HG03103 (cell line): Measurements from ENCODE around the gene RNASEH1.

ENCODE experiments used
- ATAC-seq: cut with Tn5 transposase; IDR thresholded peaks from one replicate; pipeline ENCODE4 v1.9.1; 2021; ENCODE audit warnings: low read depth; ENCODE audit not compliant: unreplicated experiment

RNASEH1 gene

DNA sequence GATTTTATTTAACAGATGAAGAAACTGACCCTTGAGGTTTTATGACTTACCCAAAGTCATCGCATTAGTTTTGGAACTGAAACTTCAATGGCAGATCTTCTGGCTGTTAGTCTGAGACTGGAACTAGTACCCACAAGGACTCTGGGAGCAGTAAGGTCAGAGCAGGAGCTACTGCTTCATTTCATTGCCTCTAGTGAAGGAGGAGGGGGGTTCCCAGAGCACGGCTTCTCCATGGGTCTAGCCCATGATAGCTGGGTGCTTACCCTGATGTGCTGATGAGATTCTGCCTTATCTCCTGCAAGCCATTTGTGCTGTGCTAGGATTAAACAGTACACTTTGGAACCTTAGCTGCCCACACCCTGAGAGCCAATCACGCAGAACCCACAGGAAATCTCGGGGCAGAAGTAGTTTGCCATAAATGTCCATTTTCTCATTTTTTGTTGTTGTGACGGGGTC, 5.4 kb upstream of the RNASEH1 start:
- ATAC-seq, result peak; percentile 35

GRCh38 chr2:3557639-3558204, 411 bp downstream of the RNASEH1 start:
- ATAC-seq, result peak; percentile 9

DNA sequence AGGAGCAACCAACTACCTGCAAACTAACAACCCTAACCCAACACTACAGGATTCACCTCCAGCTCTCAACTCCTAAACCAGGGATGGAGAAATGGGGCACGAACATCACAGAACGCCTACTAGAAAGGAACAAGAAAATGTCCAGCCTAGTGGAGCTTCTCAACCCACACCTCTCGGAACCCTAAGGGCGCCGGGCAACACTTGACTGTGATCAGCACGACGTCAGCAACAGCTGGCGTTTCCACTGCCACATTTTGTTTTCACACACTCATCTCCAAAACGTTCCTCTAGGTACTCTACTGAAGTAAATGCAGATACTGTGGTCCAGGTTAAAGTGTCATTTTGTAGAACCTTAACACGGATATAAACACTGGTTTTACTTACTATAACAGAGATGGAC, 4.2 kb downstream of the RNASEH1 start:
- no peak for ATAC-seq

- ATAC-seq, result no peak
Measured at GRCh38 chr2:3547915-3548314, 10.2 kb downstream of the RNASEH1 start.

GRCh38 chr2:3545788-3546478, 12.2 kb downstream of the RNASEH1 start:
- ATAC-seq, result no peak

DNA sequence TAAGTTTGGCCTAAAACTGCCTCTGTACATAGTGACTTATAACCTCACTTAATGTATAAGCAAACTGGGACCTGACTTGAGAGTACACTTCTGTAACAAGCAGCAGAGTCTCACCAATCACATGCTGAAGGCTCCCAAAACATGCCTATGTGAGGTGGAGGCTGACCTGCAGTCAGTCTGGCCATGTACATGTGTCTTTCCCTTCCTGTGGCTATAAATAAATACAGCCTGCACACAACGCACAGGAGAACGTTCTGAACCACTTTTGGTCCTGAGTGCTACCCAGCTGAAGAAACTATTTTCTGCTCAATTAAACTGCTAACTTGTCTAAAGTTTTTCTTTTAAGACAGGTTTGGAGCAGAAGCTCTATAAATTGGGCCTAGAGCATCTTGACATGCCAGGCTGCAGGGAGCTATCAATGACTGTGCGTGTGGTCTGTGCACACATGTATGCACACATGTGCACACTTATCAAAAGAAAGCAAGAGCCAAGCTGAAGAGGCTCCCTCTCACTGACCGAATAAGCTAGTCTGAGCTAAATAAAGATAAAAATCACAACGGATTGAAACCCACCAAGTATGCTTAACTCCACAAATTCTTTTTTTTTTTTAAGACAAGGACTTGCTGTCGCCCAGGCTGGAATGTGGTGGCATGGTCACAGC, 15.0 kb downstream of the RNASEH1 start:
- ATAC-seq, result no peak

DNA sequence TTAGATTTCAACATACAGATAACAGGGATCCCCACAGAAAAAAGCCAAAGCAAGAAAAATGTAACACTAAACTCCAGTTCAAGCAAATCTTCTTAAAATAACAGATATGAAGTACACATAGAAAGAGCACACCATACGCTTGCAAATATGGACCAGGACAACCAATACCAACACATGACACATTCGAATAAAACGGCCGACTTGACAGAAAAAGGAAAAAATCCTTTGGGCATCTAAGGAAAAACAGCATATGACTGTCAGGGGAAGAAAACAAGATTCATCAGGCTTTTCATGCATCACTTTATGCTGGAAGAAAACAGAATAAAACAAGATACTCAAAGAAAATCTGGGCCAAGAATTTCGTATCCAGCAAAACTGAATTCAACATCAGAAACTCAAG, 16.0 kb downstream of the RNASEH1 start:
- no peak for ATAC-seq

DNA sequence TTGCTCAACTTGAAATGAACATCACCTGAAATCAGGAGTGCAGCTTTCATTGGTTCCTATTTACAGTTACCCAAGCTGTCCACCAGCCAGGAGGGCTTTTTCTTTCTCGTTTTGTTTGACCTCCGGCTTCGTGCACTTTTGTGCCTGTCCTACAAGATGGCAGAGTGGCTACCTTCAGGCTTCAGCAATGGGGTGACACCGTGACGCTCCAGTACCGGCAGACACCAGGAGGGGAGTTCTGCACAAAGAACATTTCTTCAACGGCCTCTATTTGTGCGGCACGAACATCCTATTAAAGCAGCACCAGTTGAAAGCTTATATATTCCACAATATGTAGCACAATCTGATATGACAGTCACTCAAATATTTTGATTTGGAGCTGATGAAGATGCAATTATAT, 18.3 kb downstream of the RNASEH1 start:
- ATAC-seq, result no peak

GRCh38 chr2:3536682-3537632, 21.2 kb downstream of the RNASEH1 start:
- peak; percentile 64 for ATAC-seq

GRCh38 chr2:3535794-3536681, 22.1 kb downstream of the RNASEH1 start:
- ATAC-seq, result peak; percentile 4

- ATAC-seq, result no peak
Measured at GRCh38 chr2:3535467-3535793, 22.7 kb downstream of the RNASEH1 start.

- no peak for ATAC-seq
Measured at GRCh38 chr2:3534251-3534814, 23.8 kb downstream of the RNASEH1 start.

DNA sequence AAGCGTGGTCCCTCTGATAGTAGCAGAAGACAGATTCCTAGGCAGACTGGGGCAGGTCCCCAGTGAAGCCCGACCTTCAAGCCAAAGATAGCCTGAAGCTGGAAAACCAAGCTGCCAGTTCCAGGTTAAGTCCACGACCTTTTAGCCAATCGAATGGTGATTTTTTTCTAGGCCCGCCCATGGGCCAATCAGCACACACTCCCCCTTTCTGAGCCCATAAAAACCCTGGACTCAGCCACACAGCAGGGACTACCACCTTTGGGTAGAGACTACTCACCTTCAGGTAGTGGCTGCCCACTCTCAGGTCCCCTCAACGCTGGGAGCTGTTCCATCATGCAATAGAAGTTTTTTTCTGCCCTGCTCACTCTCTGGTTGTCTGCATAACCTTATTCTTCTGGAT, 24.3 kb downstream of the RNASEH1 start:
- ATAC-seq, result no peak

- ATAC-seq, result no peak
Measured at GRCh38 chr2:3532941-3533340, 25.2 kb downstream of the RNASEH1 start.

DNA sequence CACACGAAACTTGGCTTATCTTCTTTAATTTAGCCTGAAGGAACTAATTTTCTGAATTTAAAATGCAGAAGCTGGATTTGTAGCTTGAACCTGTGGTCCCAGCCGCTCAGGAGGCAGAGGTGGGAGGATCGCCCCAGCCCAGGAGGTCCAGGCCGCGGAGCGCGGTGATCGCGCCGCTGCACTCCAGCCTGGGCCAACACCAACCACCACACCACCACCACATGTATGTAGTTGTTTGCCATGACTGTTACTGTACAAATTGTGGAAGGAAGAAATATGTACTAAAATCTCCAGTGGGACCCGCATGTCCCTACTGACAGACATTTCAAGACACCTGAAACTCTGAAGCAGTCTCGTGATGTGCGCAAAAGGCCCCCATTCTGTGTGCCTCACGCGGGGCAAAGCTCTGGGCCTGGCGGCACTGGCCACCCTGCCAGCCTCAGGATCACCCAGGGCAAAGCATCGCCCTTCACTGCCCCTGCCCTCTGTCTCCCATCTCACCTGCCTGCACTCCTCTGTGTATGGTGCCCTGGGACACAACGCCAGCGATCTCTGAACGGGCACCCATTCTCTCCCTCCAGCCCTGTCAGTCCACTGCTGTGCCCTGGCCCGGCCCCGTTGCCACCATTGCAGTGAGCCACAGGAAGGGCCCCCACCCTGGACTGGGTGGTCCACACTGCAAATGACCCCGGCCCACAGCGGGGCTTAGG, 28.7 kb downstream of the RNASEH1 start:
- no peak for ATAC-seq

DNA sequence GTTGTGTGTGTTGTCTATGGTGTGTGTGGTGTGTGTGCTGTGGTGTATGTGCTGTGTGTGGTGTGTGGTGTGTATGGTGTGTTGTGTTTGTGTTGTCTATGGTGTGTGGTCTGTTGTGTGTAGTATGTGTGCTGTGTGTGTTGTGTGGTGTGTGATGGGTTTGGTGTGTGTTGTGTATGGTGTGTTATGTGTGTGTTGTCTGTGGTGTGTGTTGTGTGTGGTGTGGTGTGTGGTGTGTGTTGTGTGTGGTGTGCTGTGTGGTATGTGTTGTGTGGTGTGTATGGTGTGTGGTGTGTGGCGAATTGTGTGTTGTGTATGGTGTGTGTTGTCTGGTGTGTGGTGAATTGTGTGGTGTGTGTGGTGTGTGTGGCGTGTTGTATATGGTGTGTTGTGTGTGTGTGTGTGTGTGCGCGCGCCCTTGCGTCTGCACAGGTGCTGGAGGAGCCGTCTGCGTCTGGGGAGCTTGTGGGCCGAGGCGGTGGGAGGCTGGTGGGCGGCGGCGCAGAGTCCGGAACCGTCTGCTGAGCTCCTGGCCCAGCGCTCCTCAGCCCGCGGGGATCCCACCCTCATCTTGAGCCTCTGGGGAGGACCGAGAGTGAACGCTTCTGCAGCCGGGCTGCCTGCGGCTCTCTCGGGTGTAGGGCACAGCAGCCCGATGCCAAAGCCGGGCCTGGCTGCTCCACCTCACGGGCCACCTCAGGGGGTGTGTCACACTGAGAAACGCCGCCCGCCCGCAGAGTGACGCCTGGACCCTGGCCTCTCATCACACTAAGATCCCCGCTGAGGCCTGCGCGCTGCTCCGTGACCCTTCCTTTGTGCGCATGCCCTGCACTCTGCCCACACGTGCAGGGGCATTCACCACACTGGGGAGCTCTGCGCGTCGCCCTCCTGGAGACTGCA, 30.0 kb downstream of the RNASEH1 start:
- ATAC-seq, result no peak

DNA sequence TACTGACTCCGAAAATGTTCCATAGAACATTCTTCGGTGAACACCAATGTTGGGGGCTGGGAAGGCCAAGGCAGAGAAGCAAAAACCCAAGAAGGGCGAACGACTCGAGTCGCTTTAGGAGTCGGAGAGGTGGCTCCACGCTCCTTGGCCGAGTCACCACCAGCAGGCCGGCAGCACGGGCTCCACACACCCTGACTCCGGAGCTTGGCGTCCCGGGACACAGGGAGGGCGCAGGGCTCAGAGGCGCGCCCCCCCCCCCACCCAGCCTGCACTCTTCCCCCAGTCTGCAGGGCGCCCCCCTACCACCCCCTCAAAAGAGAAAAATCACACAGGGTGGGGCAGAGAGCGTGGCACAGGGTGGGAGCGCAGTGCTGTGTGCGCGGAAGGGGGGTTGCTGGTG, 31.3 kb downstream of the RNASEH1 start:
- ATAC-seq, result no peak

GRCh38 chr2:3523551-3524041, 34.5 kb downstream of the RNASEH1 start:
- ATAC-seq, result no peak
